Astrocyte (in vitro differentiated cells and primary cell): ENCODE results near the gene EXOC3. TPM values are rescaled to one million over a fixed set of nuclear protein-coding genes. Genes with fewer than 3 reads are reported as not detected.

Source experiments
- DNase-seq: peaks from one replicate; pipeline ENCODE4 v3.0.0-alpha.2; 2010; ENCODE audit warnings: low read depth
- FAIRE-seq: peaks from 2 replicates; lab custom pipeline; 2011; peaks lifted over from hg19 to GRCh38; lab: Jason Lieb, UNC
- H2AFZ ChIP-seq: 2 replicates; pipeline ENCODE4 v1.6.0; 2012; ENCODE audit warnings: low read depth, low read length, inconsistent platforms
- H3K27ac ChIP-seq: 2 replicates; pipeline ENCODE4 v1.5.1; 2011; ENCODE audit warnings: low read depth, low read length, inconsistent platforms
- H3K27me3 ChIP-seq: 2 replicates; pipeline ENCODE4 v1.6.0; 2011; ENCODE audit warnings: low read length, inconsistent platforms; ENCODE audit not compliant: insufficient read depth
- H3K36me3 ChIP-seq: 2 replicates; pipeline ENCODE4 v1.5.1; 2011; ENCODE audit warnings: low read length, inconsistent platforms; ENCODE audit not compliant: insufficient read depth
- H3K4me1 ChIP-seq: 2 replicates; pipeline ENCODE4 v1.5.1; 2011; ENCODE audit warnings: low read length, inconsistent platforms; ENCODE audit not compliant: insufficient read depth
- H3K4me2 ChIP-seq: 2 replicates; pipeline ENCODE4 v1.6.0; 2012; ENCODE audit warnings: low read length, inconsistent platforms
- H3K4me3 ChIP-seq: 2 replicates; pipeline ENCODE4 v1.5.1; 2011; ENCODE audit warnings: low read depth, mild to moderate bottlenecking, low read length, inconsistent platforms; ENCODE audit not compliant: insufficient read depth
- H3K79me2 ChIP-seq: 2 replicates; pipeline ENCODE4 v1.6.0; 2012; ENCODE audit warnings: mild to moderate bottlenecking, low read length, inconsistent platforms; ENCODE audit not compliant: insufficient read depth
- H3K9ac ChIP-seq: 2 replicates; pipeline ENCODE4 v1.6.0; 2012; ENCODE audit warnings: mild to moderate bottlenecking, low read length, inconsistent platforms
- H3K9me3 ChIP-seq: 2 replicates; pipeline ENCODE4 v1.5.1; 2012; ENCODE audit warnings: low read depth, mild to moderate bottlenecking, low read length, inconsistent platforms; ENCODE audit not compliant: insufficient read depth
- H4K20me1 ChIP-seq: 2 replicates; pipeline ENCODE4 v1.6.0; 2012; ENCODE audit warnings: low read length, inconsistent platforms; ENCODE audit not compliant: insufficient read depth
- H3K27ac Mint-ChIP-seq: one replicate; pipeline ENCODE4 v1.8.0; 2021; ENCODE audit warnings: mild to moderate bottlenecking, mixed read lengths; ENCODE audit not compliant: unreplicated experiment
- H3K27me3 Mint-ChIP-seq: one replicate; pipeline ENCODE4 v1.8.0; 2021; ENCODE audit warnings: low read depth, mixed read lengths; ENCODE audit not compliant: unreplicated experiment
- H3K36me3 Mint-ChIP-seq: one replicate; pipeline ENCODE4 v1.8.0; 2021; ENCODE audit warnings: low read depth, mixed read lengths; ENCODE audit not compliant: unreplicated experiment
- H3K4me1 Mint-ChIP-seq: one replicate; pipeline ENCODE4 v1.8.0; 2021; ENCODE audit warnings: low read depth, mixed read lengths; ENCODE audit not compliant: unreplicated experiment
- H3K4me3 Mint-ChIP-seq: one replicate; pipeline ENCODE4 v1.8.0; 2021; ENCODE audit warnings: mild to moderate bottlenecking, moderate library complexity, mixed read lengths; ENCODE audit not compliant: unreplicated experiment
- H3K9me3 Mint-ChIP-seq: one replicate; pipeline ENCODE4 v1.8.0; 2021; ENCODE audit warnings: mild to moderate bottlenecking, mixed read lengths; ENCODE audit not compliant: unreplicated experiment
- EZH2 ChIP-seq: IDR thresholded peaks from 2 replicates; pipeline ENCODE4 v1.6.1; 2012; ENCODE audit warnings: mild to moderate bottlenecking, low read length, inconsistent platforms; ENCODE audit not compliant: insufficient read depth
- total RNA-seq: library from RNA; stranded (reverse); gene quantifications from 2 replicates; pipeline ENCODE4 v1.2.1, GENCODE V29; 2021
- TF ChIP-seq, protein P1 (sequence below): IDR thresholded peaks from 2 replicates; pipeline ENCODE4 v1.5.1; 2011; ENCODE audit warnings: low read depth, mild to moderate bottlenecking, inconsistent platforms, low read length, moderate library complexity; ENCODE audit not compliant: insufficient read depth

EXOC3 gene
- total RNA-seq, 1 donor from 2014 or later = 37.9 TPM

DNA sequence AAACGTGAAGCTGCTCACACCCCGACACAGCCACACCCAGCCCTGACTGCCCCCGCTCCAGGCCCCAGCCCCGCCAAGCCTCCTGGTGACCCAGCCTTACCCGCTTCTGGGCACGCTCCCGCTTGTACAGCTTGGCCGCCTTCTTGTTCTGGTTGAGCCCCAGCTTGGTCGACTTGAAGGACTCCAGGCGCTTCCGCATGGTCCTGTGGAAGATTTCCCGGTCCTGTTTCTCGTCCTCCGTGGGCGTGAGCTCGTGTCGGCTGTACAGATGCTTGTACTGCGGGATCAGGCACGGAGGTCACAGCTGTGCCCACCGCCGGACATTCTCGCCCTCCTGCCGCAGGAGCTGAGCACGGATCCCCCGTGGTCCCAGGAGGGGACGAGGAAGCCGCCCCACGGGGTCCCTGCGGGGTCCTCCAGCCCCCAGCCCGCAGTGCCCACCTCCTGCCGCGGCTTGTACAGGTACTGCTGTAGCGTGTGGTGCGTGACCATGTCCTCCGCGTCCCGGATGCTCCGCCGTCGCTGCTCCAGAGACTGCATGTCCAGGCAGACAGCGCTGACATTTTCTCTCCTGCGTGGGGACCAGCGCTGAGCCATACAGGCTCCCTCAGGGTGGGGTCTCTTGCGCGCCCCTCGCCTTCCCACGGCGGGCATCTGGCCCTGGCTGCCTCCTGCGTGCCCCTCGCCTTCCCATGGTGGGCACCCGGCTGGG is 33.3 kb downstream of the EXOC3 start:
- H3K79me2 ChIP-seq = peaks cover 14% of the 10 kb centered on the region
- H3K27me3 Mint-ChIP-seq = peaks cover 12% of the 10 kb centered on the region
- H3K4me3 ChIP-seq = no peak overlapping the region
- no peak overlapping the region for H3K27ac ChIP-seq
- no peak overlapping the region for H2AFZ ChIP-seq
- no peak for DNase-seq
- peaks cover 3% of the 10 kb centered on the region for H3K4me1 Mint-ChIP-seq
- H3K9me3 ChIP-seq = no peaks in the 10 kb centered on the region
- no peak overlapping the region for H3K9ac ChIP-seq
- no peaks in the 10 kb centered on the region for H3K36me3 ChIP-seq
- H3K4me3 Mint-ChIP-seq = no peak overlapping the region
- peaks cover 16% of the 10 kb centered on the region for H3K4me1 ChIP-seq
- H3K9me3 Mint-ChIP-seq = no peaks in the 10 kb centered on the region
- no peak overlapping the region for H3K4me2 ChIP-seq
- H4K20me1 ChIP-seq = peaks cover 22% of the 10 kb centered on the region
- peaks cover 1% of the 10 kb centered on the region for H3K36me3 Mint-ChIP-seq
- no peak for FAIRE-seq
- peaks cover 6% of the 10 kb centered on the region for H3K27me3 ChIP-seq
- no peak for TF ChIP-seq EZH2
- TF ChIP-seq, protein P1, sequence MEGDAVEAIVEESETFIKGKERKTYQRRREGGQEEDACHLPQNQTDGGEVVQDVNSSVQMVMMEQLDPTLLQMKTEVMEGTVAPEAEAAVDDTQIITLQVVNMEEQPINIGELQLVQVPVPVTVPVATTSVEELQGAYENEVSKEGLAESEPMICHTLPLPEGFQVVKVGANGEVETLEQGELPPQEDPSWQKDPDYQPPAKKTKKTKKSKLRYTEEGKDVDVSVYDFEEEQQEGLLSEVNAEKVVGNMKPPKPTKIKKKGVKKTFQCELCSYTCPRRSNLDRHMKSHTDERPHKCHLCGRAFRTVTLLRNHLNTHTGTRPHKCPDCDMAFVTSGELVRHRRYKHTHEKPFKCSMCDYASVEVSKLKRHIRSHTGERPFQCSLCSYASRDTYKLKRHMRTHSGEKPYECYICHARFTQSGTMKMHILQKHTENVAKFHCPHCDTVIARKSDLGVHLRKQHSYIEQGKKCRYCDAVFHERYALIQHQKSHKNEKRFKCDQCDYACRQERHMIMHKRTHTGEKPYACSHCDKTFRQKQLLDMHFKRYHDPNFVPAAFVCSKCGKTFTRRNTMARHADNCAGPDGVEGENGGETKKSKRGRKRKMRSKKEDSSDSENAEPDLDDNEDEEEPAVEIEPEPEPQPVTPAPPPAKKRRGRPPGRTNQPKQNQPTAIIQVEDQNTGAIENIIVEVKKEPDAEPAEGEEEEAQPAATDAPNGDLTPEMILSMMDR = no peak
- no peak overlapping the region for H3K27ac Mint-ChIP-seq

- Mint-ChIP-seq H3K27ac (no peak overlapping the region), H3K9me3 (no peaks in the 10 kb centered on the region), H3K4me3 (no peak overlapping the region), H3K36me3 (peaks cover 1% of the 10 kb centered on the region), H3K27me3 (peaks cover 12% of the 10 kb centered on the region), H3K4me1 (peaks cover under 1% of the 10 kb centered on the region)
- FAIRE-seq (no peak), DNase-seq (no peak)
- Histone ChIP-seq H3K9me3 (no peaks in the 10 kb centered on the region), H3K4me1 (peaks cover 11% of the 10 kb centered on the region), H2AFZ (no peak overlapping the region), H4K20me1 (peaks cover 17% of the 10 kb centered on the region), H3K4me3 (no peak overlapping the region), H3K4me2 (no peak overlapping the region), H3K79me2 (peaks cover 9% of the 10 kb centered on the region), H3K9ac (no peak overlapping the region), H3K27me3 (peaks cover 6% of the 10 kb centered on the region), H3K27ac (no peak overlapping the region), H3K36me3 (no peaks in the 10 kb centered on the region)
- TF ChIP-seq, protein P1 = no peak
- no peak for TF ChIP-seq EZH2
Measured at GRCh38 chr5:476814-477175, 33.8 kb downstream of the EXOC3 start.

GRCh38 chr5:477247-477646 is 34.3 kb downstream of the EXOC3 start:
- Mint-ChIP-seq H3K4me3 (no peak overlapping the region), H3K27me3 (peaks cover 12% of the 10 kb centered on the region), H3K9me3 (no peaks in the 10 kb centered on the region), H3K4me1 (no peaks in the 10 kb centered on the region), H3K36me3 (peaks cover 1% of the 10 kb centered on the region), H3K27ac (no peak overlapping the region)
- no peak for TF ChIP-seq EZH2
- TF ChIP-seq, protein P1 = no peak
- Histone ChIP-seq H3K4me2 (no peak overlapping the region), H2AFZ (no peak overlapping the region), H3K9ac (no peak overlapping the region), H4K20me1 (peaks cover 14% of the 10 kb centered on the region), H3K4me3 (no peak overlapping the region), H3K27me3 (peaks cover 6% of the 10 kb centered on the region), H3K79me2 (peaks cover 4% of the 10 kb centered on the region), H3K27ac (no peak overlapping the region), H3K9me3 (no peaks in the 10 kb centered on the region), H3K36me3 (no peaks in the 10 kb centered on the region), H3K4me1 (peaks cover 8% of the 10 kb centered on the region)
- FAIRE-seq (no peak), DNase-seq (no peak)
